K562 (cell line): ENCODE results near the gene AIRE.

Experiments used
- CHD1 ChIP-seq: fragments of 200-600 bp; sonication (generic); IDR thresholded peaks from one replicate; pipeline ENCODE4 v1.6.1; 2012; ENCODE audit warnings: mild to moderate bottlenecking, moderate library complexity, low read length, inconsistent platforms
- ZNF217 ChIP-seq: sonication (generic); formaldehyde crosslinking; IDR thresholded peaks from 2 replicates; pipeline ENCODE4 v1.8.0; 2022; ENCODE audit warnings: mild to moderate bottlenecking, missing genetic modification reagents

GRCh38 chr21:44320847-44321246 is 35.2 kb downstream of the AIRE start:
- TF ChIP-seq CHD1 (no peak), ZNF217 (no peak)
